Measurements from ENCODE around the gene C1orf226.

C1orf226 gene

DNA sequence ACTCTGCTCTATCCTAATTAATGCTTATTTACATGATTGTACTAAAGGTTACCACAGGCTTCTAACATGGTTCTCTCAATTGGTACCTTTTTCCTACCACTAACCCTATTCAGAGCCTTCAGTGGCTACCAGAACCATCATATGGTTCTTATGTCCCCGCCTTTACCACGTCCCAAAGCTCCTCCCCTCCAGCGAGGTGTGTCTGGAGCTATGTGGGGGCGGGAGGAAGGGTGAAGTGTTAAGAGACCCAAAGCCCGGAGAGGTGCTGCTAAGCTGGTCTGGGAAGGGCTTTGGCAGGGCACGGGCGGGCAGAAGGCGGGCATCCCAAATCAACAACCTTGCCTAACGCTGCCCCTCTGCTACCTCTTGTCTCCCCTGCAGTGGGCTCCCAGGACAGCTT is 14.9 kb upstream of the C1orf226 start:
- no peak for DNase-seq

DNA sequence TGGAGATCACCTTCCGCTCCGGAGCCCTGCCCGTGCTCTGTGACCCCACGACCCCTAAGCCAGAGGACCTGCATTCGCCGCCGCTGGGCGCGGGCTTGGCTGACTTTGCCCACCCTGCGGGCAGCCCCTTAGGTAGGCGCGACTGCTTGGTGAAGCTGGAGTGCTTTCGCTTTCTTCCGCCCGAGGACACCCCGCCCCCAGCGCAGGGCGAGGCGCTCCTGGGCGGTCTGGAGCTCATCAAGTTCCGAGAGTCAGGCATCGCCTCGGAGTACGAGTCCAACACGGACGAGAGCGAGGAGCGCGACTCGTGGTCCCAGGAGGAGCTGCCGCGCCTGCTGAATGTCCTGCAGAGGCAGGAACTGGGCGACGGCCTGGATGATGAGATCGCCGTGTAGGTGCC is 14.5 kb upstream of the C1orf226 start:
- no peak for DNase-seq

GRCh38 chr1:162367772-162368171 is 13.8 kb upstream of the C1orf226 start:
- DNase-seq: no peak

- no peak for DNase-seq
These were observed 13.1 kb upstream of the C1orf226 start for GRCh38 chr1:162368451-162368850.

DNA sequence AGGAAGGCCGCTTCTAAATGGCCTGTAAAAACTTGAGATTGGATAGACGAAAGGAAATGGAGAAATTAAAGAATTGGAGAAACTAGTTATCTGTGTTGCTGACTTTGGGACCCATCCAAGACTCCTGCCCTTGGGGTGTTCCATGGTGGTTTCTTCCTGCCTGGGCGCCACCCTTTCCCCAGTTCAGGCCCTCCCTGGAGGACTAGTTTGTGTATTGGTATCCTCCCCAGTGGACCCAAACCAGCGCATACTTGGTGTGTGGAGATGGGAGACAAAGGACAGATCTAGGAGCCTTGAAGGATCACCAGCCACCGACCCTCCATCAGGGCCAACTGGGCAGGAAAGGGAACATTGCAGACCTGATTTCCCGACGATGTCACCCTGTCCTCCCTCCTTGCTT is 12.0 kb upstream of the C1orf226 start:
- no peak for DNase-seq

DNA sequence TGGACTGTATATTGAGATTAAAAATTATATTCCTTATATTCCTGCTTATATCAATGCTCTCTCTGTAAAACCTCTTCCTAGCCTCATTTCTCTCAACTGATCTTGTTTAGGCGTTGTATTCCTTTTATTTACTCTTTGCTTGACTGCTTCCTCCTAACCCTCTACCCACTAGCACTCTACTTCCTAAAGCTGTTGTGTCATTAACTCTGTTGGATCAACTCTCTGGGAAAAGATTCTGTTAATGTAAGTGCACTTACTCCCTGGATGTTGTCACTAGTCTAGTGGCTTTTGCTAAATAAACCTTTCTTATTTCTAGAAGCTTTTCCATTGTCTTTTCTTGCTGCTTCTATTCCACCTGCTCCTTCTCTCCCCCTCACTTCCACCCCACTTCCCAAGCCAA is 11.4 kb upstream of the C1orf226 start:
- no peak for DNase-seq

DNA sequence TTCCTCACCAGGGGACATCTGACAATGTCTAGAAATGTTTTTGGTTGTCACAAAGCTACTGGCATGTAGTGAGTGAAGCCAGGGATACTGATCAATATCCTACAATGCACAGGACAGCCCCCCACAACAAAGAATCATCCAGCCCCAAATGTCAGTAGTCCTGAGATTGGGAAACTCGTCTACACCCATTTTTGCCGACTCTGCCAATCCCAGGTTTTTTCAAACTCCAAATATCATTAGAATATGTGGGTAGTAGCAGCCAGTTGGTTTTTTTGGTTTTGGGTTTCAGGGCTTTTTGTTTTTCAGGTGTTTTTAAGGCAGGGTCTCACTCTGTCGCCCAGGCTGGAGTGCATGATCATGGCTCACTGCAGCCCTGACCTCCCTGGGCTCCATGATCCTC is 10.8 kb upstream of the C1orf226 start:
- DNase-seq: no peak

DNA sequence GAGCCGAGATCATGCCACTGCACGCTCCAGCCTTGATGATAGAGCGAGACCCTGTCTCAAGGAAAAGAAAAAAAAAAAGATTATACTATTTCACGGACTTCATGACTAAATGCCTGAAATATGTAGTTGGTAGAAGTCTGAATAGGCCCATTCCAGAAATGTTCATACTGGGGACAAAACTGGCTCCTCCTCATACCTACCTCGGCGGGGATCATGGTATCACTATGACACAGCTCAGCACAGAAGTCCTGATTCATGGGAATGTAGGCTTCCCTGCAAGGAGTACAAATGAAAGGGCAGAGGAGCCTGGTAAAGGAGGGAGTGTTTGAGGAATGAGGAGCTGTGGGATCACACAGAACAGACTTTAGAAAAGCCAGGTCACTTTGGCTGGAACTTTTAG is 9.9 kb upstream of the C1orf226 start:
- no peak for DNase-seq

- no peak for DNase-seq
These were observed 9.1 kb upstream of the C1orf226 start for GRCh38 chr1:162372159-162373071.

DNA sequence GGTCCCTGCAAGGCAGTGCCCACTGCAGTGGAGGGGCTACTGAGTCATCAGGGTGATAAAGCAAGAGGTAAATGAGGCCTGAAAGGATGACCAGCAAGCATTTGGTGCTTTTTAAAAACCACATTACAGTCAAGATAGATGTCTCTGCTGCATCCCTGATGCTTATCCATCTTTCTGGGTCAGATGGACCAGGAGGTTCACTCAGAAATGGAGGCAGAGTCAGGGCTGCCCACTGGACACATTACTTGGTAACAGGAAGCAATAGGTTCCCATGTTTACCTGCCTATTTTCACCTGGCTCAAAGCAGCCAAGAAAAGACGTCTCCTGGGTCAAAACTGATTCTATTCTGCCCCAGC is 8.5 kb upstream of the C1orf226 start:
- no peak for DNase-seq

- no peak for DNase-seq
These were observed 7.8 kb upstream of the C1orf226 start for GRCh38 chr1:162373541-162374260.

DNA sequence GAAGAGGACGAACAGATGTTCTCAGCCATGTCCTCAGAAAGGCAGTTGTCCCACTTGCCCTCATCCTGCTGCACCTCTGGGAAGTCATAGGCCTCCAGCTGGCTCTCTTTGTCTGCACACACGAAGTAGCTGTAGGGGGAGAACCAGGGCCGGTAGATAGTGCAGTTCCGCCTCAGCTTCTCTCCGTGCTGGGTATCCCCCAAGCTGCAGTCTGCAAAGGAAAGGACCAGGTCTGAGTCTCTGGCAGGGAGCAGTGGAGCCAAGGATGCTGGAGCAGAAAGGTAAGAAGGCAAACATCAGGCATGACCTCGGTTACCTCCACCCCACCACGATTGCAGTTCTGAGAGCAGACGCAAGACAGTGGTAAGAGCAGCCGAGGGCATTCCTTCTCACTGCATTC is 7.1 kb upstream of the C1orf226 start:
- no peak for DNase-seq

- DNase-seq: no peak
These were observed 6.1 kb upstream of the C1orf226 start for GRCh38 chr1:162375463-162375862.

DNA sequence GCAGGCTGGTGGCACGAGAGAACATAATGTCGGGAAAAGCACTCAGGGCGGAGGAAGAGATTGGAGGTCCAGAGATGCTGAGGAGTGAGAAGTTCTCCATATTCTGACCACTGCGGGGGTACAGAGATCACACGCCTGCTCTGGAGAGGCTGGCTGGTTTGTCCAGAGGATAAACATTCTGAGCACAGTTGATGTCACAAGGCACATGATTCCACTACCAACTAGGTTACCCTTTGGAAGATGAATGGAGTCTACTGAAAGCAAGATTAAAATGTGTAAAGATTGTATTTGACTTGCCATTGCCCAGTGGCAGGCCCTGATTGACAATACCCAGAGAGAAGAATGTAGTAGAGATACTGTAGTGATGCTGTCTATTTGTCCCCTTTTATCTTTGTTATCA is 4.8 kb upstream of the C1orf226 start, which contains the start of gene SPATA46:
Gene SPATA46, minus strand, starts transcription at position 164 of the 400 bp plus-strand sequence. Its CDS starts 64 bp downstream, at position 100.
- DNase-seq: no peak

GRCh38 chr1:162380061-162380846 is 1.3 kb upstream of the C1orf226 start:
- no peak for DNase-seq

DNA sequence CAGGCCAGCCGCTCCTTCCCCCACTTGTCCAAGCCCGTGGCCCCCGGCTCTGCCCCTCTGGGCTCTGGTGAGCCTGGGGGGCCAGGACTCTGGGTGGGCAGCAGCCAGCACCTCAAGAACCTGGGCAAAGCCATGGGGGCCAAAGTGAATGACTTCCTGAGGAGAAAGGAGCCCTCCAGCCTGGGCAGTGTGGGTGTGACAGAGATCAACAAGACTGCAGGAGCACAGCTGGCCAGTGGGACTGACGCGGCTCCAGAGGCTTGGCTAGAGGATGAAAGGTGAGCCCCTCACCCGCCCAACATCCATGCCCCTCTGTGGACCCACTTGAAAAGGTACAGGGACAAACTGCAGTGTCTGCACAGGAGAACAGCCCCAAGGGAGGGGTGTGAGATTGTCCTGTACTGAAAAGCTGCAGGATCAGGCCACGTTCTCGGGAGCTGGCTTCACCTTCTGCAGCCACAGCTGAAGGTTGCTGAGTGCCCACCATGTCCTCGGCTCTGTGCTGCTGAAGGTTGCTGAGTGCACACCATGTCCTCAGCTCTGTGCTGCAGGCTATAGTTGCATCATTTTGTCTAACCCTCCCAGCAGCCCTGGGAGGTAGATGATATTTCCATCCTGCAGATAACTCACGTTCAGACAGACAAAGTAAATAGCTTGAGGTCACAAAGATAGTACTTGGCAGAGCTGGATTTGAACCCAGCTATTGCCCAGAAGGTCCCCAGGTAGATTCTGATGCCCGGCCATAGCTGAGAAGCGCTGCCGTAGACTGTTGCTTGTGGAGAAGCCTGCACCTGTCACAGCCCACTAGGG is 618 bp downstream of the C1orf226 start:
- no peak for DNase-seq

DNA sequence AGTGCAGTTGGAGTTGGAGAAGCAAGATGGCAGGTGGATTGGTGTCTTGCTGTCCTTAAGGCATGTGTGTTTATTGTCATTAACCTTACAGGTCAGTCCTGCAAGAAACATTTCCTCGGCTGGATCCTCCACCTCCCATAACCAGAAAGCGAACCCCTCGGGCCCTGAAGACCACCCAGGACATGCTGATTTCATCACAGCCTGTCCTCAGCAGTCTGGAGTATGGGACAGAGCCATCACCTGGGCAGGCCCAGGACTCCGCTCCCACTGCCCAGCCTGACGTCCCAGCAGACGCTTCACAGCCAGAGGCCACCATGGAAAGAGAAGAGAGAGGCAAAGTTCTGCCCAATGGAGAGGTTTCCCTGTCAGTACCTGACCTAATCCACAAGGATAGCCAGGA is 1.6 kb downstream of the C1orf226 start:
- no peak for DNase-seq

DNA sequence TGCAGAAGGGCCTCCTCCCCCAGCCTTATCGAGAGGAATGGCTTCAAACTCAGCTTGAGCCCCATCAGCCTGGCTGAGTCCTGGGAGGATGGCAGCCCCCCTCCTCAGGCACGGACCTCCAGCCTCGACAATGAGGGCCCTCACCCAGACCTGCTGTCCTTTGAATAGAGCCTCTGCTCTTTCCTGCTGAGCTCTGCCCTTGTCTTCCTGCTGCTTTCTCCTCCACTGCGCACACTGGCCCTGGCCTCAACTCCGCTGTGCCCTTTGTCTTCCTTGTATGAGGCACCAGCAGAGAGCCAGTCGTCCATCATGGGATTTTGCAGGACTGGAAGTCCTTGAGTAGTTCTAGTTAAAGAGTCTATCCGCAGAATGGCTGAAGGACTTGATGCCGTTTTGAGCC is 2.0 kb downstream of the C1orf226 start:
- no peak for DNase-seq

- no peak for DNase-seq
These were observed 2.6 kb downstream of the C1orf226 start for GRCh38 chr1:162384116-162384515.

DNA sequence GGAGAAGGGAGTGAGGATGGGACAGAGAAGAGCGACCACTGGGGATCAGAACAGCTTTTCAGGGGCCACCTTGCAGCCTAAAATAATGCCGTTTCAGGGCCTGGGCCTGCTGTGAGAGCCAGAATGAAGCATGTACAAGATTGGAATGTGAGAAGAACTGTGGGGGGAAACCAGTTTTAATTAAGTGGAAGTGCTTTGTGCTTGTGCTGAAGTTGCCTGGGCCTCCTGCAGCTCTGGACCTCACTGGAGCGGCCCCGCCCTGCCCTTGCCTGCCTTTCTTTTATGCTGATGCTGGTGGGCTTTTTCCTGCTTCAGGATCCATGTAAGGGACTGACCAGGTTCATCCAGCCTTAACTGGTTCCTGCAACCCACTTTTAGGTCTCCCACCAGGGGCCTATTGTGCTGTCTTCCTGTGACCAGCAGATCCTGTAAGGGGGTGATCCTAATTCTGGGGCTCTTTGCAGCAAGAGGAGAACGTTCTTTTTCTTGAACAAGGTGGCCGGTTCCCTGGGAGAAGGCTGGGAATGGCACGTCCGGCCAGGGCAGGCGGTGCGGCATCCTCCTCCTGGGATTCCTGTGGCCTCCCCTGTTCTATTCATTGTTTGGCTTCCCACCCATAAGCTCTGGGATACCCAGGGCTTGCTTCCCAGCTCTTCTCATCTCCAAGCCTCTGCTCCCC is 3.2 kb downstream of the C1orf226 start:
- DNase-seq: no peak

GRCh38 chr1:162385280-162385623 is 3.7 kb downstream of the C1orf226 start:
- no peak for DNase-seq

DNA sequence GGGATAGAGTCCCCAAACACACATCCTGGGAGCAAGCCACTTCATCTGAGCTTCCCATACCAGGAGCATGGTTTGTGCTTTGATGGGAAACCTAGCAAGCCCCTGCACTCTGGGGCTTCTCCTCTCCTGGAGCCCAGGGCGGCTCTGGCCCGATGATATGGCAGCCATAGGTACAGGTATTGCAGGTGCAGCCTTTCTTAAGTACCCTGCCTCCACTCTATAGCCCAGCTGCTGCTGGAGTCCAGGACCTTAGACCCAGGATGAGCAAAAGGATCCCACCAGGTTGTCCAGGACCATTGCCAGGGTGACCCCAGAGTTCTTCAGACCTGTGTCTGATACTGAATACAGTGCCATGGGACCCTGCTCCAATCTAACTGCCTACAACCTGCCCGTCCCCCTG is 4.2 kb downstream of the C1orf226 start:
- no peak for DNase-seq
